ENCODE measurements around the gene ABRAXAS1.

The ABRAXAS1 gene

DNA sequence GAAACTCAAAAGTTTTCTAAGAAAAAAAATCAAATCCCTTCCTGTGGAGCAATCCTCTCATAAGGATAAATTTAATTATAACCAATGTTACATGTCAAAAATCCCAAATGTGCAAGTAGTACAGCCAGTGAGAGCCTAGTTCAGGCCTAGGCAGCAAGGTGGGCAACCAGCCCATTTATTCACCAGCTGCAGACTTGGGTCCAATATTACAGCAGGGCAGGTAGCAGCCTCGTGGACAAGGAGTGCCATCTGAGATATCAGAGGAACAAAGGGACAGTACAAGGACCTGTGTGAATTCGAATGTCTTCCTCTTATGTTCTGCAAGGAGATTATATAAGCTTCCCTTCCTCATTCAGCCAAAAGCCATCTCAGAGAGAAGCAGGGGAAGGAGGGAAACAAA is 35.9 kb downstream of the ABRAXAS1 start:
- DNase-seq, result no peak

DNA sequence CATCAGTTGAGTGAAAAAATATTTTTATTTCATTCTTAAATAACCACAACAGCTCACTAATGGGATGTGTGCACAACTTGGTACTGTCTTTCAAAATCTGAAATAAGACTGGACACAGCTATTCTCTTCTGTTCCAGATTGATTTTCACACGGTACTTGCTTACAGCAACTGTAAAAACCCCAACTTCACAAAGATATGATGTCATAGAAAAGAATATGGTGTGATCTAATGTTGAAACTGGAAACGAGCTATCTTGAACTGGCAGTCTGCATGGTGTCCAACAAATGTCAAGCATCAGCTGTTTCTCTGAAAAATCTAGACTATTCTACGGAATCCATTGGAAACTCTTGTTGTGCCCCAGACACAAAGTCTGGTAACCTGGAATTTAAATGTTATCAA is 44.0 kb downstream of the ABRAXAS1 start:
- no peak for DNase-seq

DNA sequence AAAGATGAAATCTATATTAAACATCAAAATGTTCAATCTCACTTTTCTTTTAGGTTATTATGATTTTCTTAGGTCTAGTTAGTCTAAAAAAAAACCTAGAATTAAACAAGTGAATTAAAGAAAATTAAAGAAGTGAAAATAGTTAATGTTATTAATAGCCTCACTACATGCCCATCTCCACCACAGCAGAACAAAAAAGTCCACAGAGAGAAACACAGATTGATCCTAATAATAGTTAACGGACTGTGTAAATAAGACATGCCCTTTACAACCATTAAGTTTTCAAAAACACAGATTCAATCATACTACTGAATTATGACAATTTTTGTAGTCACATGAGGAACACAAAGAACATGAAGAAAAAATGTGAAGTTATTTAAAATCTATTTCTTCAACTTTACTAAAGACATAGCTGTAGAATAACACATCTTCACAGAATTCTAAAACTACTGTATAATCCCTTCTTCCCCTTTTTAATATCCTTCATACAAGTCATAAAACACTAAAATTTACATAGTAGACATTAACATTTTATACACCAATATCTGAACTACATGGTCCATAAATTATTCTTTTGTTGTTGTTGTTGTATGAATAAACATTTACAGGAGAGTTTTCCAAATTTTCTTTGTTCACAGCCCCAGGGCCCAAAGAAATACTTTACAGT is 44.6 kb downstream of the ABRAXAS1 start:
- DNase-seq, result no peak

DNA sequence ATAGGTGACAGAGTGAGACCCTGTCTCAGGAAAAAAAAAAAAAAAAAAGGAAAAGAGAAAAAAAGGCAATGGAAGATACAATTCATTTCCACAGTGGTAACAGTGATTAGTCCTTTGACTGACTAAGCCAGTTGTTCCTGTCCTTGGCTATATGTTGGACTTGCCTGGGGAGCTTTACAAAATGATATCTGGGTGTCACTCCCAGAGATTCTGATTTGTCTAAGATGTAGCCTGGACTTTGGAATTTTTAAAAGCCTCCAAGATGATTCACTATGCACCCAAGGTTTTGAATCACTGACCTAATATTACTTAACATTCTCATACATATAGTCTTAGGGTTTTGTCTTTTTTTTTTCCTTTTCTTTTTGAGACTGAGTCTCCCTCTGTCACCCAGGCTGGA is 46.2 kb downstream of the ABRAXAS1 start:
- no peak for DNase-seq

DNA sequence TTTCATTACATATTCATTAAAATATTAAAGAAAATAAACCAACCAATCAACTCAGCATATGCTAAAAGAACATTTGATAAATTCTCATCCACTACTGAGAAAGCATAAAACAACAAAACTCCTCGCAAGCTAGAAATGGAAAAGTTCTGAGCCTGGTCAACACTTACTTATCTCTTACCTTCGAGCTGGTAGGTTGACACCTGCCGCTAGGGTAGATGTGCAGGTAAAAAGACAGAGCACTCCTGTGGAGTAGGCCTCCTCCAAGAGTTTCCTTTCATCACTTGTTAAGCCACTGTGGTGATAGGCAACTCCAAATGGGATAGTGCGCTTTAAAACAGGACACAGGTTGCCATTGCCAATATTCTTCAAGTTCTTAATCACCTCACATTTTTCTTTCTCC is 48.2 kb downstream of the ABRAXAS1 start:
- no peak for DNase-seq

DNA sequence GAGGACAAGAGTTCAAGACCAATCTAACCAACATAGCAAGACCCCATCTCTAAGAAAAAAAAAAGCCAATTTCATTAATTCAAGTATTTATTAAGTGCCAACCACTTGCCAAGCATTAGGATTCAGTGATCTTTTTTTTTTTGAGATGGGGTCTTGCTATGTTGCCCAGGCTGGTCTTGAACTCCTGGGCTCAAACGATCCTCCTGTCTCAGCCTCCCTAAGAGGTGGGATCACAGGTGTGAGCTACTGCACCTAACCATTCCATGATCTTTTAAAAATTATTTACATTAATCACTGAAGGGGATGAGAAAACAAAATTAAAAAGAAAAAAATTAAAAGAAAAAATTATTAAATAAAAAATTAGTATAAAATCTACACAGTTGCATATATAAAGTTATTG is 53.7 kb downstream of the ABRAXAS1 start:
- no peak for DNase-seq

DNA sequence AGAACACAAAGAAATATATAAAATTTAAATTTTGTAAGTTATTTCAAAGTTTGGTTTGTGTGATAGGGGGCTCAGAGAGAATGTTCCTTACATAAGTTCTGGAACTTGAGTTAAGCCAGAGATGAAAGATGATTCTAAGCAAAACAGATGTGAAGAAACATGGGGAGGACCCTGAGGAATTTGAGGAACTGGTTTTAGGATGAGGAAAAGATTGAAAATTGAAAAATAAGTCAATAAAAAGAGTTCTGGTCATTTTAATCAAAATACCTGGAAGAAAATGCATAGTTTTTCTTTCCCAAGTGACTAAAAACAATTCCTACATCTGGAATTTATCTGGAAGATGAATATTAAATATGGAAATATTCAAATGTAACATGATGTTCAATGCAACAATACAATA is 66.7 kb downstream of the ABRAXAS1 start:
- no peak for DNase-seq

DNA sequence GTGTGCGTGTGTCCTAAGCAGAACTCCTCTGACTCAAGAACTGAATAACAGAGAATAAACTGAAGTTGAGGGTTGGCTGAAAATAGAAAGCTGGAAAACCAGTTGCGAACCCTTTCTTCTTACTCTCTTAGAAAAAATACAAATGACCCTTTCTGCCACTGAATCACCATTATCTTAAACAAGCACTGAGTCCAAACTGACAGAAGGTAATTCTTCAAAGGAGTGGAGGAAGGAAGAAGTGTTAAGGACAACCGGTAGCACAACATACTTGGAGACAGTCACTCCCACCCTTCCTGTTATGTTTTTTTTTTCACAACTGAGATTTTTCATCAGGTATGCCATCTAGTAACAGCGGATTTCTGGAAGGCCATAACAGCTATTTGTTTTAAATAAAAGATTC is 67.3 kb downstream of the ABRAXAS1 start:
- DNase-seq, result no peak

DNA sequence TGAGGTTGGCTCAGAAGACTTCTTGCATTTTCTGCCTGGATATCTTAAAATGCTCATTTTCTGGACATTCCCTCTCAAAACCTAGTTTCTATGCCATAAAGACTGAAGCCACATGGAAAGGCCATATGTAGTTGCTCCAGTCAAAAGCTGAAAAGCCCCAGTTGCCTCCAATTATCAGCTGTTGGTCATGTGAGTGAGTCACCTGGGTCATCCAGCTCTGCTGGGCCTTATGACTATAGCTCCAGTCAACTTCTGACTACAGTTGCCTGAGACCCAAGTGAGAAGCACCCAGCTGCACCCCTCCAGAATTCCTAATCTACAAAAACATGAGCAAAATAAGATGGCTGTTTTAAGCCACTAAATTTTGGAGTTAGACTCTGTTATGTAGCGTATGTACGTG is 71.2 kb downstream of the ABRAXAS1 start:
- no peak for DNase-seq
